ENCODE measurements around the gene ANK2.
"Not testable (repeated sequence)": the region's sequence is repeated elsewhere in the genome, so short reads cannot be mapped to it uniquely, and the experiment has no call there.

Gene ANK2

GRCh38 chr4:113232194-113232593 lies 182.7 kb downstream of the ANK2 start:
- no peaks in the 10 kb centered on the region for H3K9me3 ChIP-seq
- no peaks in the 10 kb centered on the region for H3K27me3 ChIP-seq
- H3K4me3 ChIP-seq (ENCODE audit: low read depth in 1 of 2, low read length in 1 of 2): no peak overlapping the region
- no peak overlapping the region for H3K27ac ChIP-seq
- no peaks in the 10 kb centered on the region for H3K36me3 ChIP-seq
- TF ChIP-seq CTCF (IDR thresholded peaks at IDR 0.05): no peak
- H3K4me1 ChIP-seq (ENCODE audit: control insufficient read depth in 1 of 2, insufficient read depth in 1 of 2, low read depth in 1 of 2, low read length in 1 of 2): no peaks in the 10 kb centered on the region

- H3K36me3 ChIP-seq: no peaks in the 10 kb centered on the region
- no peak overlapping the region for H3K4me3 ChIP-seq (ENCODE audit: low read depth in 1 of 2, low read length in 1 of 2)
- TF ChIP-seq CTCF (IDR thresholded peaks at IDR 0.05): no peak
- H3K27me3 ChIP-seq: no peaks in the 10 kb centered on the region
- H3K4me1 ChIP-seq (ENCODE audit: control insufficient read depth in 1 of 2, insufficient read depth in 1 of 2, low read depth in 1 of 2, low read length in 1 of 2): no peaks in the 10 kb centered on the region
- H3K9me3 ChIP-seq: no peaks in the 10 kb centered on the region
- H3K27ac ChIP-seq: no peak overlapping the region
These were observed 187.5 kb downstream of the ANK2 start for GRCh38 chr4:113236916-113237315.

- no peaks in the 10 kb centered on the region for H3K4me1 ChIP-seq (ENCODE audit: control insufficient read depth in 1 of 2, insufficient read depth in 1 of 2, low read depth in 1 of 2, low read length in 1 of 2)
- no peaks in the 10 kb centered on the region for H3K9me3 ChIP-seq
- TF ChIP-seq CTCF (IDR thresholded peaks at IDR 0.05): no peak
- no peak overlapping the region for H3K4me3 ChIP-seq (ENCODE audit: low read depth in 1 of 2, low read length in 1 of 2)
- H3K36me3 ChIP-seq: no peaks in the 10 kb centered on the region
- no peaks in the 10 kb centered on the region for H3K27me3 ChIP-seq
- no peak overlapping the region for H3K27ac ChIP-seq
These were observed 193.9 kb downstream of the ANK2 start for GRCh38 chr4:113243312-113243711.

- not testable (repeated sequence) for H3K36me3 ChIP-seq; H3K27ac ChIP-seq; H3K27me3 ChIP-seq; H3K4me3 ChIP-seq (ENCODE audit: low read depth in 1 of 2, low read length in 1 of 2); H3K4me1 ChIP-seq (ENCODE audit: control insufficient read depth in 1 of 2, insufficient read depth in 1 of 2, low read depth in 1 of 2, low read length in 1 of 2); H3K9me3 ChIP-seq
These were observed 195.3 kb downstream of the ANK2 start for GRCh38 chr4:113244747-113245146.

- H3K36me3 ChIP-seq: no peaks in the 10 kb centered on the region
- H3K4me3 ChIP-seq (ENCODE audit: low read depth in 1 of 2, low read length in 1 of 2): no peak overlapping the region
- no peaks in the 10 kb centered on the region for H3K4me1 ChIP-seq (ENCODE audit: control insufficient read depth in 1 of 2, insufficient read depth in 1 of 2, low read depth in 1 of 2, low read length in 1 of 2)
- H3K27me3 ChIP-seq: no peaks in the 10 kb centered on the region
- no peak for TF ChIP-seq CTCF (IDR thresholded peaks at IDR 0.05)
- no peaks in the 10 kb centered on the region for H3K9me3 ChIP-seq
- no peak overlapping the region for H3K27ac ChIP-seq
These were observed 198.9 kb downstream of the ANK2 start for GRCh38 chr4:113248320-113248719.

GRCh38 chr4:113255628-113256027 lies 206.2 kb downstream of the ANK2 start:
- Histone ChIP-seq H3K4me3 (ENCODE audit: low read depth in 1 of 2, low read length in 1 of 2) (no peak overlapping the region), H3K27me3 (no peaks in the 10 kb centered on the region), H3K27ac (no peak overlapping the region), H3K9me3 (no peaks in the 10 kb centered on the region), H3K4me1 (ENCODE audit: control insufficient read depth in 1 of 2, insufficient read depth in 1 of 2, low read depth in 1 of 2, low read length in 1 of 2) (no peaks in the 10 kb centered on the region), H3K36me3 (no peaks in the 10 kb centered on the region)
- TF ChIP-seq CTCF (IDR thresholded peaks at IDR 0.05): no peak
